ENCODE measurements around the gene AURKB. TPM values are rescaled to one million over a fixed set of nuclear protein-coding genes. Genes with fewer than 3 reads are reported as not detected.

Gene AURKB
- total RNA-seq, 1 donor from 2014 or later: 1.2 TPM

- H3K27me3 ChIP-seq (ENCODE audit: low read depth): no peaks in the 10 kb centered on the region
- intact Hi-C loops (cut with micrococcal nuclease): no loop called here
- H3K4me1 ChIP-seq: peaks cover 58% of the 10 kb centered on the region
These were observed 46.2 kb downstream of the AURKB start for GRCh38 chr17:8163978-8164814.

GRCh38 chr17:8162997-8163977 lies 47.1 kb downstream of the AURKB start:
- intact Hi-C loops (cut with micrococcal nuclease): no loop called here
- TF ChIP-seq CTCF (IDR thresholded peaks at IDR 0.05; ENCODE audit: borderline replicate concordance): no peak
- peaks cover 24% of the 10 kb centered on the region for H3K36me3 ChIP-seq
- H3K27ac ChIP-seq (replicated peaks): peak overlapping the region; percentile 100
- peak; percentile 32 for DNase-seq
- H3K4me3 ChIP-seq: peak overlapping the region; percentile 95
- peaks cover 67% of the 10 kb centered on the region for H3K4me1 ChIP-seq
- no peaks in the 10 kb centered on the region for H3K27me3 ChIP-seq (ENCODE audit: low read depth)
- no peaks in the 10 kb centered on the region for H3K9me3 ChIP-seq (replicated peaks)

More at GRCh38 chr17:8163978-8164814, 46.2 kb downstream of the AURKB start:
- peak overlapping the region; percentile 100 for H3K27ac ChIP-seq (replicated peaks)
- peak overlapping the region; percentile 95 for H3K4me3 ChIP-seq
- no peak for TF ChIP-seq CTCF (IDR thresholded peaks at IDR 0.05; ENCODE audit: borderline replicate concordance)
- peak; percentile 86 for DNase-seq
- H3K36me3 ChIP-seq: peaks cover 23% of the 10 kb centered on the region
- no peaks in the 10 kb centered on the region for H3K9me3 ChIP-seq (replicated peaks)

- no peak for TF ChIP-seq CTCF (IDR thresholded peaks at IDR 0.05; ENCODE audit: borderline replicate concordance)
- Histone ChIP-seq H3K36me3 (peaks cover 24% of the 10 kb centered on the region), H3K4me3 (peak within 1 kb of the TSS; percentile 95), H3K9me3 (replicated peaks) (no peaks in the 10 kb centered on the region), H3K4me1 (peaks cover 76% of the 10 kb centered on the region), H3K27me3 (ENCODE audit: low read depth) (no peaks in the 10 kb centered on the region), H3K27ac (replicated peaks) (peak within 1 kb of the TSS; percentile 100)
- peak; percentile 83 for DNase-seq
- intact Hi-C loops (cut with micrococcal nuclease): no loop called here
These were observed 48.0 kb downstream of the AURKB start, which contains the start of gene VAMP2 for GRCh38 chr17:8162233-8162996. TSS of gene VAMP2 (minus strand) at chr17:8162948. CDS start at chr17:8162879, 69 bp downstream.

GRCh38 chr17:8161289-8162232 lies 48.8 kb downstream of the AURKB start:
- intact Hi-C loops (cut with micrococcal nuclease): no loop called here
- Histone ChIP-seq H3K9me3 (replicated peaks) (no peaks in the 10 kb centered on the region), H3K36me3 (peaks cover 24% of the 10 kb centered on the region), H3K27me3 (ENCODE audit: low read depth) (no peaks in the 10 kb centered on the region), H3K27ac (replicated peaks) (peak overlapping the region; percentile 100), H3K4me1 (peaks cover 83% of the 10 kb centered on the region), H3K4me3 (peak overlapping the region; percentile 95)
- DNase-seq: peak; percentile 16
- TF ChIP-seq CTCF (IDR thresholded peaks at IDR 0.05; ENCODE audit: borderline replicate concordance): no peak

Data from left ventricle myocardium inferior (tissue), 1 donor.